ENCODE measurements around the gene MS4A8. TPM values are rescaled to one million over a fixed set of nuclear protein-coding genes. Genes with fewer than 3 reads are reported as not detected.

Gene MS4A8
- total RNA-seq, 1 donor from 2014 or later: 2.8 TPM

DNA sequence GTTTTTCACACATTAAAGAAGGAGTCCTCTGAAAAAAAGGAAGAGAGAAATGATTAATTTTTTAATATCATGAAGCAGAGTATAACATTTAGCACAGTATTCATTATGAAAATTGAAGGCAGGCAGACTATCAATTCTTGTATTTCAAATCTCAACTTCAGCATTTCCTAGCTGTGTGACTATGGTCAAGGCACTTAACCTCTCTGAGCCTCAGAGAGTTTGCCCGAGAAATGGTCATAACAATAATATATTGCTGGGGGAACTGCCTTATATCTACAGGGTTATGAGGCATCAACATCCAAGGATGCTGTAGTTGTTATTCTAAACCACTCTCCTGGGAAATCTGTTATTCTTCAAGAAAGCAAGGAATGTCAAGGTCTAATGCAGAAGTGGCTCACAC lies 26.2 kb downstream of the MS4A8 start:
- Mint-ChIP-seq H3K27me3 (peaks cover 35% of the 10 kb centered on the region), H3K4me1 (ENCODE audit: unreplicated experiment) (no peaks in the 10 kb centered on the region), H3K4me3 (no peak overlapping the region), H3K27ac (no peak overlapping the region), H3K36me3 (no peaks in the 10 kb centered on the region), H3K9me3 (no peaks in the 10 kb centered on the region)
- TF ChIP-seq, protein P1, sequence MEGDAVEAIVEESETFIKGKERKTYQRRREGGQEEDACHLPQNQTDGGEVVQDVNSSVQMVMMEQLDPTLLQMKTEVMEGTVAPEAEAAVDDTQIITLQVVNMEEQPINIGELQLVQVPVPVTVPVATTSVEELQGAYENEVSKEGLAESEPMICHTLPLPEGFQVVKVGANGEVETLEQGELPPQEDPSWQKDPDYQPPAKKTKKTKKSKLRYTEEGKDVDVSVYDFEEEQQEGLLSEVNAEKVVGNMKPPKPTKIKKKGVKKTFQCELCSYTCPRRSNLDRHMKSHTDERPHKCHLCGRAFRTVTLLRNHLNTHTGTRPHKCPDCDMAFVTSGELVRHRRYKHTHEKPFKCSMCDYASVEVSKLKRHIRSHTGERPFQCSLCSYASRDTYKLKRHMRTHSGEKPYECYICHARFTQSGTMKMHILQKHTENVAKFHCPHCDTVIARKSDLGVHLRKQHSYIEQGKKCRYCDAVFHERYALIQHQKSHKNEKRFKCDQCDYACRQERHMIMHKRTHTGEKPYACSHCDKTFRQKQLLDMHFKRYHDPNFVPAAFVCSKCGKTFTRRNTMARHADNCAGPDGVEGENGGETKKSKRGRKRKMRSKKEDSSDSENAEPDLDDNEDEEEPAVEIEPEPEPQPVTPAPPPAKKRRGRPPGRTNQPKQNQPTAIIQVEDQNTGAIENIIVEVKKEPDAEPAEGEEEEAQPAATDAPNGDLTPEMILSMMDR (conservative IDR thresholded peaks at IDR 0.05): no peak
- DNase-seq (ENCODE audit: extremely low spot score, unreplicated experiment): no peak

DNA sequence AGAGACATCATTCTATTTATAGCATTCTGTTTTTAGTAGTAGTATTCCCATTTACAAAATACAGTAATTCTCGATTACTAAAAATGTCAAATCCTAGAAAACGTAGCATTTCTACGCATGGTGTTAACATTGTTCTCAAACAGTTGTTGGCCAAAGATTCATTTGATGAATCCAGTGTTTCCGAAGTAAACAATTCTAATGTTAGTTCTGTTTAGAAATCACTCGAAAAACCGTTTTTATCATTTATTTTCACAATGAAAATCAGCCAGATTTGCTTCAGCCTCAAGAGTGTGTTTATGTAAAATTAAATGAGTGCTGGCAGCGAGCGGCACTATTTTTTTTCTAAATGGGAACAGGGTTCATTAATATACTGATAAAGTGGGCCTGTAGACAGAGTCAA lies 32.2 kb downstream of the MS4A8 start:
- DNase-seq (ENCODE audit: extremely low spot score, unreplicated experiment): no peak
- Mint-ChIP-seq H3K27me3 (peaks cover 12% of the 10 kb centered on the region), H3K4me3 (no peak overlapping the region), H3K27ac (no peak overlapping the region), H3K4me1 (ENCODE audit: unreplicated experiment) (no peaks in the 10 kb centered on the region), H3K36me3 (no peaks in the 10 kb centered on the region), H3K9me3 (no peaks in the 10 kb centered on the region)
- TF ChIP-seq, protein P1 (conservative IDR thresholded peaks at IDR 0.05): no peak

DNA sequence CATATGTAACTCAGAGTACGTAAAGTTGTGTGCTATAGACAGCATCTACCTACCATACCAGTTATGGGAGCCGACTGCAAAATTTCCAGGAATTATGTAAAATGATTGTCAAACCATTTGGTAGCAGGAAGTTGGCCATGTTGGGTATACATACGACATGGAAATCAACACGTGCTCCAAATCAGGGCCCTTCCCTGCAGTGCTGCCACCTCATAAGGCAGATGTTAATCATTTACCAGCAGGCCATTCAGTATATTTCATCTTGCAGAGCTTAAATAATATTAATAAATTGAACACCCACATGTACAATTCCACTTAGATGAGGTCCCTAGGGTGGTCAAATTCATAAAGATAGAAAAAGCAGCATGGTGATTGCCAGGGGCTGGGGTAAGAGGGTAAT lies 34.9 kb downstream of the MS4A8 start:
- H3K4me3 Mint-ChIP-seq: no peak overlapping the region
- no peaks in the 10 kb centered on the region for H3K4me1 Mint-ChIP-seq (ENCODE audit: unreplicated experiment)
- DNase-seq (ENCODE audit: extremely low spot score, unreplicated experiment): no peak
- H3K36me3 Mint-ChIP-seq: no peaks in the 10 kb centered on the region
- no peak overlapping the region for H3K27ac Mint-ChIP-seq
- TF ChIP-seq, protein P1 (conservative IDR thresholded peaks at IDR 0.05): no peak
- peaks cover 17% of the 10 kb centered on the region for H3K27me3 Mint-ChIP-seq
- H3K9me3 Mint-ChIP-seq: no peaks in the 10 kb centered on the region

DNA sequence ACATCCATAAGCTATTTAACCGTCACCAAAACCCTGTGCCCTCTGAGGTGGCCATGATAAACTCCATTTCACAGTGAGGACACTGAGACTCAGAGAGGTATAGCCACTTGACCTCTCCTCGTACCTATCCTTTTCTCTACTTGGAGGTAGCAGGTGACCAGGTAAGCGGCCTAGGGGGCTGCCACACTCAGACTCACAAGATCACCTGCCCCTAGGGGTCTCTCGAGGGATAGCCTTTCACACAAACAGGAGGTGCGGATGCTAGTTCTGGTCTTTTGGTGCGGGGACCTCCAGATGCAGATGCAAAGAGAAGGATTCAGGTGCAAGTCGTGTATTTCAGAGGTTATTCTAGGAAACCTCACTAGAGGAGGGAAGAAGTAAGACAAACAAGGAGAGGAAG lies 39.7 kb downstream of the MS4A8 start:
- TF ChIP-seq, protein P1 (conservative IDR thresholded peaks at IDR 0.05): peak; percentile 46
- Mint-ChIP-seq H3K4me1 (ENCODE audit: unreplicated experiment) (no peaks in the 10 kb centered on the region), H3K27me3 (peaks cover 16% of the 10 kb centered on the region), H3K27ac (no peak overlapping the region), H3K9me3 (peaks cover 5% of the 10 kb centered on the region), H3K36me3 (no peaks in the 10 kb centered on the region), H3K4me3 (no peak overlapping the region)
- DNase-seq (ENCODE audit: extremely low spot score, unreplicated experiment): no peak

DNA sequence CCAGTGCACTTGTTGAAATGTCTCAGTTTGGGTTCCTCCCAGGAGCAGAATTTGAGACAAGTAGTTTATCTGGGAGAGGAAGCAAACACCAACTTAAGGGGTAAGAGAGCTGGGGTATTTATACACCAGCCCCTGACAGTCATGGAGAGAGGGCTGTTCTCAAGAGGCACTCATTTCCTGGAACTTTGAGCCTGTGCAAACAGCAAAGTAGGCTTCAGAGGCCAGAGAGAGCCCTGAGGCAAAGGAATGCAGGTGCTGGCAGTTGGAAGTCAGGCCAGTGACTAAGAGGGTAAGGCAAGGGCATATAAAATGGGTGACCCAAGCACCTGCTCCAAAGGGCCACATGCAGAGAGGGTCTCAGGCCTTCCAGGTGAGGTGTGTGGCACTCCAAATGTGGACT lies 41.2 kb downstream of the MS4A8 start:
- TF ChIP-seq, protein P1 (conservative IDR thresholded peaks at IDR 0.05): no peak
- Mint-ChIP-seq H3K27ac (no peak overlapping the region), H3K27me3 (peaks cover 16% of the 10 kb centered on the region), H3K4me3 (no peak overlapping the region), H3K36me3 (no peaks in the 10 kb centered on the region), H3K4me1 (ENCODE audit: unreplicated experiment) (no peaks in the 10 kb centered on the region), H3K9me3 (peaks cover 5% of the 10 kb centered on the region)
- no peak for DNase-seq (ENCODE audit: extremely low spot score, unreplicated experiment)

DNA sequence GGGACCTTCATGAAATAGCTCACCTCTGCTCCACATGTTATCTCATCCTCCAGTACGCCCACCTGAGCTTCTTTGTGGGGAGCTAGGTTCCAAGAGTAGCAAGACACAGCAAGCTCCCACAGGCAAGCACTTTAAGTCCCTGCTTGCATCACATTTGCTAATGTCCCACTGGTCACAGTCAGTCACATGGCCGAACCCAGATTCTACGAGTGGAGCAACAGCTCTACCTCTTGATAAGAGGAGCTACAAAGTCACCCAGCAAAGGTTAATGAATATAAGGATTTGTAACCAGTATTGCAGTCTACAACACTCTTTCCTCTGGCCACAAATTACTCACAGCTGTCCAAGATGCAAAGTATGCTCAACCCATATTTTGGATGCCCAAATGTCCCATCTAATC lies 42.0 kb downstream of the MS4A8 start:
- Mint-ChIP-seq H3K4me3 (no peak overlapping the region), H3K36me3 (no peaks in the 10 kb centered on the region), H3K4me1 (ENCODE audit: unreplicated experiment) (no peaks in the 10 kb centered on the region), H3K27me3 (peaks cover 16% of the 10 kb centered on the region), H3K27ac (no peak overlapping the region), H3K9me3 (peaks cover 5% of the 10 kb centered on the region)
- DNase-seq (ENCODE audit: extremely low spot score, unreplicated experiment): no peak
- TF ChIP-seq, protein P1 (conservative IDR thresholded peaks at IDR 0.05): no peak
